ENCODE measurements around the gene TEX13D. TPM values are rescaled to one million over a fixed set of nuclear protein-coding genes. Genes with fewer than 3 reads are reported as not detected.
"Not testable (repeated sequence)": the region's sequence is repeated elsewhere in the genome, so short reads cannot be mapped to it uniquely, and the experiment has no call there.

Gene TEX13D
- 0.42 and 0.47 TPM in 2 replicates for total RNA-seq (2021)
- Bru-seq, nascent RNA = percentile 32 among the genes with signal in this experiment
- BruChase-seq, experiment 1, labeled RNA remaining after a 2-hour chase = percentile 42 among the genes with signal in this experiment
- percentile 43 among the genes with signal in this experiment for BruChase-seq, experiment 2, labeled RNA remaining after a 6-hour chase
- long read RNA-seq = 0 reads

GRCh38 chrX:124332481-124333424 is at the start of gene TEX13D:
TEX13D (plus strand) TSS chrX:124332660; CDS start chrX:124332918, 258 bp downstream.
- Histone ChIP-seq H3K27me3 (replicated peaks; ENCODE audit: insufficient read depth, low read depth, low read length, poor library complexity) (no peaks in the 10 kb centered on the region), H3K4me1 (ENCODE audit: insufficient read depth, low read length, poor library complexity, severe bottlenecking) (no peaks in the 10 kb centered on the region), H3K9me3 (ENCODE audit: low read depth, low read length, poor library complexity, severe bottlenecking) (no peaks in the 10 kb centered on the region), H3K27ac (ENCODE audit: low read depth, low read length, poor library complexity, severe bottlenecking) (no peak within 1 kb of the TSS), H3K4me3 (ENCODE audit: low read depth, low read length, poor library complexity, severe bottlenecking) (no peak within 1 kb of the TSS), H3K36me3 (ENCODE audit: insufficient read depth, low read length, poor library complexity, severe bottlenecking) (no peaks in the 10 kb centered on the region)
- no TSS peak for BruUV-seq (replicated peaks)
- no peak for TF ChIP-seq EZH2 (IDR thresholded peaks at IDR 0.05; ENCODE audit: borderline replicate concordance, low read depth, low read length, poor library complexity, severe bottlenecking)
- no peak for TF ChIP-seq CTCF (conservative IDR thresholded peaks at IDR 0.05; ENCODE audit: low read depth, low read length)
- ChIA-PET CTCF (no interaction called here), POLR2A (ENCODE audit: low non-redundant PET) (no interaction called here)
- no peak for DNase-seq (ENCODE audit: low spot score)
- intact Hi-C loops (cut with micrococcal nuclease; ENCODE audit: unreplicated experiment) = no loop called here

GRCh38 chrX:124289443-124289842 is 43.0 kb upstream of the TEX13D start:
- Histone ChIP-seq H3K27me3 (replicated peaks; ENCODE audit: insufficient read depth, low read depth, low read length, poor library complexity) (no peaks in the 10 kb centered on the region), H3K36me3 (ENCODE audit: insufficient read depth, low read length, poor library complexity, severe bottlenecking) (no peaks in the 10 kb centered on the region), H3K27ac (ENCODE audit: low read depth, low read length, poor library complexity, severe bottlenecking) (no peak overlapping the region), H3K4me1 (ENCODE audit: insufficient read depth, low read length, poor library complexity, severe bottlenecking) (no peaks in the 10 kb centered on the region), H3K9me3 (ENCODE audit: low read depth, low read length, poor library complexity, severe bottlenecking) (no peaks in the 10 kb centered on the region), H3K4me3 (ENCODE audit: low read depth, low read length, poor library complexity, severe bottlenecking) (no peak overlapping the region)
- BruUV-seq (replicated peaks) = no TSS peak
- TF ChIP-seq EZH2 (IDR thresholded peaks at IDR 0.05; ENCODE audit: borderline replicate concordance, low read depth, low read length, poor library complexity, severe bottlenecking) (no peak), CTCF (conservative IDR thresholded peaks at IDR 0.05; ENCODE audit: low read depth, low read length) (no peak)
- CTCF ChIA-PET = no interaction called here
- POLR2A ChIA-PET (ENCODE audit: low non-redundant PET) = no interaction called here
- DNase-seq (ENCODE audit: low spot score) = no peak
- intact Hi-C loops (cut with micrococcal nuclease; ENCODE audit: unreplicated experiment) = no loop called here

GRCh38 chrX:124293810-124294209 is 38.6 kb upstream of the TEX13D start:
- intact Hi-C loops (cut with micrococcal nuclease; ENCODE audit: unreplicated experiment) = no loop called here
- ChIA-PET CTCF (no interaction called here), POLR2A (ENCODE audit: low non-redundant PET) (interaction anchor here (0.7 kb wide), 1 partner anchor 413 kb away, joined by 5 read pairs; no protein-coding TSS in a partner anchor)
- BruUV-seq (replicated peaks) = no TSS peak
- DNase-seq (ENCODE audit: low spot score) = no peak
- no peaks in the 10 kb centered on the region for H3K9me3 ChIP-seq (ENCODE audit: low read depth, low read length, poor library complexity, severe bottlenecking)
- H3K4me1 ChIP-seq (ENCODE audit: insufficient read depth, low read length, poor library complexity, severe bottlenecking) = no peaks in the 10 kb centered on the region
- TF ChIP-seq CTCF (conservative IDR thresholded peaks at IDR 0.05; ENCODE audit: low read depth, low read length) = no peak
- no peaks in the 10 kb centered on the region for H3K36me3 ChIP-seq (ENCODE audit: insufficient read depth, low read length, poor library complexity, severe bottlenecking)
- H3K27me3 ChIP-seq (replicated peaks; ENCODE audit: insufficient read depth, low read depth, low read length, poor library complexity) = no peaks in the 10 kb centered on the region
- no peak overlapping the region for H3K4me3 ChIP-seq (ENCODE audit: low read depth, low read length, poor library complexity, severe bottlenecking)
- H3K27ac ChIP-seq (ENCODE audit: low read depth, low read length, poor library complexity, severe bottlenecking) = no peak overlapping the region

GRCh38 chrX:124299323-124299722 is 33.1 kb upstream of the TEX13D start:
- H3K4me1 ChIP-seq (ENCODE audit: insufficient read depth, low read length, poor library complexity, severe bottlenecking); BruUV-seq (replicated peaks); H3K4me3 ChIP-seq (ENCODE audit: low read depth, low read length, poor library complexity, severe bottlenecking); CTCF ChIA-PET; POLR2A ChIA-PET (ENCODE audit: low non-redundant PET); H3K27ac ChIP-seq (ENCODE audit: low read depth, low read length, poor library complexity, severe bottlenecking); H3K27me3 ChIP-seq (replicated peaks; ENCODE audit: insufficient read depth, low read depth, low read length, poor library complexity); intact Hi-C loops (cut with micrococcal nuclease; ENCODE audit: unreplicated experiment); DNase-seq (ENCODE audit: low spot score); H3K36me3 ChIP-seq (ENCODE audit: insufficient read depth, low read length, poor library complexity, severe bottlenecking); H3K9me3 ChIP-seq (ENCODE audit: low read depth, low read length, poor library complexity, severe bottlenecking): not testable (repeated sequence)

Data from A673 (cell line).